ENCODE data around the gene PARP6.

Gene PARP6

DNA sequence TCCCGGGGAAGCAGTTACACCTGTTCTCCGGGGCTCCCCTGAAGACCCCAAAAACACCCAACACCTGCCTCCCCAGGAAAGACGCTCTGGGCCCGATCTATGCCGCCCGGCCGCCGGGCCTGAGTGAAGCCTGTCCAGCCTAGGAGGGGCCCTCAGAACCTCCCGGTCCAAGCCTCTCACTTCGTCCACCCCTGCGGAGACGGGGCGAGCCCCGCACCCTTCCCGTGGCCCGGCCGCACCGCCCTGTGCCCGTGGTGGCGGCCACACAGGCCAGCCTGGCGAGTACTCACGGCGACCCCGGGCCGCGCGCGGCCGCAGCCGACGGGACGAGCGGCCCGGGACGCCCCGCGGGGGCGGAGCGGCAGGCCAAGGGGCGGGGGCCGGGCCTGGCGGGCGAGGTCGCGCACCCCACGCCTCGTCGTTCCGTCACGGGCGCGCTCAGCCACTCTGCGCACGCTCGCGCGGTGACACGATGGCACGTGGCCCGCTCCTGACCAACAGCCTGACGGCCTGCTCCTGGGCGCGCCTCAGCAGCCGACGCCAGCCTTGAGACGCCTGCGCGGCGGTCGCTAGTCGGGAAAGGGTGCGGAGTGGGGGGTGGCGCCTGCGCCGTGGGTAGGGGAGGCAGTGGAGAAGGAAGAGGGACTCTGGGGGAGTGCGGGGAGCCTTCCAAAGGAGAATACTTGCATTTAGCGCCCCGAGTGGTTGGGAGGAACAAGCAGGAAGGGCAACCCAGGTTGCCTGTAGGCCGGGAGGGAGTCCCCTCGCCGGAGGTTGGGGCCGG lies at the start of gene PARP6:
PARP6 (minus strand) TSS at position 342 of the 784 bp plus-strand sequence. CDS start 5,077 bp downstream, outside the sequence.
- Histone ChIP-seq H3K4me1 (ENCODE audit: control insufficient read depth in 1 of 2, insufficient read depth in 1 of 2, low read depth in 1 of 2, low read length in 1 of 2) (peaks cover 21 to 26% of the 10 kb centered on the region in 2 experiments), H3K9me3 (no peaks in the 10 kb centered on the region), H3K36me3 (peaks cover 9% of the 10 kb centered on the region), H3K4me3 (ENCODE audit: low read depth in 1 of 2, low read length in 1 of 2) (peak within 1 kb of the TSS; percentile 83 to 85), H3K27ac (peak within 1 kb of the TSS; percentile 90), H3K27me3 (no peaks in the 10 kb centered on the region)
- TF ChIP-seq, protein P1, sequence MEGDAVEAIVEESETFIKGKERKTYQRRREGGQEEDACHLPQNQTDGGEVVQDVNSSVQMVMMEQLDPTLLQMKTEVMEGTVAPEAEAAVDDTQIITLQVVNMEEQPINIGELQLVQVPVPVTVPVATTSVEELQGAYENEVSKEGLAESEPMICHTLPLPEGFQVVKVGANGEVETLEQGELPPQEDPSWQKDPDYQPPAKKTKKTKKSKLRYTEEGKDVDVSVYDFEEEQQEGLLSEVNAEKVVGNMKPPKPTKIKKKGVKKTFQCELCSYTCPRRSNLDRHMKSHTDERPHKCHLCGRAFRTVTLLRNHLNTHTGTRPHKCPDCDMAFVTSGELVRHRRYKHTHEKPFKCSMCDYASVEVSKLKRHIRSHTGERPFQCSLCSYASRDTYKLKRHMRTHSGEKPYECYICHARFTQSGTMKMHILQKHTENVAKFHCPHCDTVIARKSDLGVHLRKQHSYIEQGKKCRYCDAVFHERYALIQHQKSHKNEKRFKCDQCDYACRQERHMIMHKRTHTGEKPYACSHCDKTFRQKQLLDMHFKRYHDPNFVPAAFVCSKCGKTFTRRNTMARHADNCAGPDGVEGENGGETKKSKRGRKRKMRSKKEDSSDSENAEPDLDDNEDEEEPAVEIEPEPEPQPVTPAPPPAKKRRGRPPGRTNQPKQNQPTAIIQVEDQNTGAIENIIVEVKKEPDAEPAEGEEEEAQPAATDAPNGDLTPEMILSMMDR (IDR thresholded peaks at IDR 0.05), result peak; percentile 68

GRCh38 chr15:72319985-72320671 lies 47.8 kb upstream of the PARP6 start, which contains the start of gene CELF6:
Gene CELF6, minus strand, starts transcription at chr15:72320157. Its CDS starts 283 bp downstream, at chr15:72319874.
- peak within 1 kb of the TSS; percentile 63 to 66 for H3K4me3 ChIP-seq (ENCODE audit: low read depth in 1 of 2, low read length in 1 of 2)
- H3K9me3 ChIP-seq, result no peaks in the 10 kb centered on the region
- H3K36me3 ChIP-seq, result no peaks in the 10 kb centered on the region
- TF ChIP-seq, protein P1 (IDR thresholded peaks at IDR 0.05), result no peak
- H3K27me3 ChIP-seq, result peaks cover 19% of the 10 kb centered on the region
- peaks cover 5 to 10% of the 10 kb centered on the region in 2 experiments for H3K4me1 ChIP-seq (ENCODE audit: control insufficient read depth in 1 of 2, insufficient read depth in 1 of 2, low read depth in 1 of 2, low read length in 1 of 2)
- peak within 1 kb of the TSS; percentile 74 for H3K27ac ChIP-seq

DNA sequence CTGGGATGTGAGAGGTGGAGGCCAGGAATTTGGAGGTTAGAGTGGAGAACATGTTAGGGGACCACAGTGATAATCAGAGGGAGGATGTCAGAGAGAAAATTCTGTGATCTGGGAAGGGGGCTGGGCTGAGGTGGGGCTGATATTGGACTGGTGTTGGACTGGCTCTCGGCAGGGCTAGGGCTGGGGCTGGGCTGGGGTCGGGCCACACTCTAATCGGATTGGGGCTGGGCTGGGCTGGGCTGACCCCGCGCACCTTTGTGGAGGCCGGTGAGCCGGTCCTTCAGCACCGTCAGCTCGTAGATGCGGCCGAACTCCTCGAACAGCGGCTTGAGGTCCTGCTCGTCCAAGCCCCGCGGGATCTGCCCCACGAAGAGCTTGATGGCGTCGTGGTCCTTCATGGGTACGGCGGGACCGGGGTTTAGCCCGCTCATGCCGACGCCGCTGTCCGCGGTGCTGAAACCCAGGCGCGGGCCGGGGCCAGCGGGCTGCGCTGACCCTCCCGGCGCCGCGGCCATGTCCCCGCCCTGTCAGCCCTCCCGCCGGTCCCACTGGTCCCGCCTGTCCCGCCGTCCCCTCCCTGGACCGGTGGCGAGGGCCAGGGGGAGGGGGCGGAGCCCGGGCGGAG lies 47.1 kb upstream of the PARP6 start:
- Histone ChIP-seq H3K9me3 (no peaks in the 10 kb centered on the region), H3K4me1 (ENCODE audit: control insufficient read depth in 1 of 2, insufficient read depth in 1 of 2, low read depth in 1 of 2, low read length in 1 of 2) (peaks cover 5 to 10% of the 10 kb centered on the region in 2 experiments), H3K36me3 (no peaks in the 10 kb centered on the region), H3K27ac (peak overlapping the region; percentile 74), H3K27me3 (peaks cover 19% of the 10 kb centered on the region), H3K4me3 (ENCODE audit: low read depth in 1 of 2, low read length in 1 of 2) (peak overlapping the region; percentile 52 to 66)
- TF ChIP-seq, protein P1 (IDR thresholded peaks at IDR 0.05), result no peak

GRCh38 chr15:72318408-72318942 lies 46.1 kb upstream of the PARP6 start:
- no peak overlapping the region for H3K4me3 ChIP-seq (ENCODE audit: low read depth in 1 of 2, low read length in 1 of 2)
- H3K9me3 ChIP-seq, result no peaks in the 10 kb centered on the region
- TF ChIP-seq, protein P1 (IDR thresholded peaks at IDR 0.05), result no peak
- H3K4me1 ChIP-seq (ENCODE audit: control insufficient read depth in 1 of 2, insufficient read depth in 1 of 2, low read depth in 1 of 2, low read length in 1 of 2), result peaks cover 5 to 10% of the 10 kb centered on the region in 2 experiments
- no peak overlapping the region for H3K27ac ChIP-seq
- no peaks in the 10 kb centered on the region for H3K36me3 ChIP-seq
- H3K27me3 ChIP-seq, result peaks cover 19% of the 10 kb centered on the region

- Histone ChIP-seq H3K27ac (no peak overlapping the region), H3K9me3 (no peaks in the 10 kb centered on the region), H3K4me1 (ENCODE audit: control insufficient read depth in 1 of 2, insufficient read depth in 1 of 2, low read depth in 1 of 2, low read length in 1 of 2) (peaks cover 5 to 9% of the 10 kb centered on the region in 2 experiments), H3K27me3 (peaks cover 17% of the 10 kb centered on the region), H3K36me3 (no peaks in the 10 kb centered on the region), H3K4me3 (ENCODE audit: low read depth in 1 of 2, low read length in 1 of 2) (no peak overlapping the region)
- TF ChIP-seq, protein P1 (IDR thresholded peaks at IDR 0.05), result no peak
These were observed 43.5 kb upstream of the PARP6 start for GRCh38 chr15:72315706-72316370.

Data from neutrophil (primary cell).